Kidney glomerular epithelial cell (primary cell): ENCODE results near the gene PRKG1.

Experiments used
- DNase-seq: peaks from one replicate; lab custom pipeline; 2025; lab: John Stamatoyannopoulos, UW

Gene PRKG1

GRCh38 chr10:51599647-51600046, 525.4 kb downstream of the PRKG1 start:
- no peak for DNase-seq

GRCh38 chr10:51602326-51602725, 528.0 kb downstream of the PRKG1 start:
- DNase-seq, result no peak

- DNase-seq, result no peak
Observed at GRCh38 chr10:51604579-51604978, 530.3 kb downstream of the PRKG1 start.

GRCh38 chr10:51606825-51607462, 532.7 kb downstream of the PRKG1 start:
- DNase-seq, result peak; percentile 35

GRCh38 chr10:51607463-51607835, 533.2 kb downstream of the PRKG1 start:
- no peak for DNase-seq

GRCh38 chr10:51608211-51608610, 533.9 kb downstream of the PRKG1 start:
- DNase-seq, result no peak

GRCh38 chr10:51615764-51616298, 541.5 kb downstream of the PRKG1 start:
- DNase-seq, result no peak

- DNase-seq, result no peak
Observed at GRCh38 chr10:51617576-51618235, 543.4 kb downstream of the PRKG1 start.

GRCh38 chr10:51619365-51619764, 545.1 kb downstream of the PRKG1 start:
- no peak for DNase-seq

- DNase-seq, result no peak
Observed at GRCh38 chr10:51620131-51620530, 545.8 kb downstream of the PRKG1 start.

- DNase-seq, result no peak
Observed at GRCh38 chr10:51624013-51624412, 549.7 kb downstream of the PRKG1 start.

GRCh38 chr10:51629934-51630639, 555.8 kb downstream of the PRKG1 start:
- no peak for DNase-seq

- no peak for DNase-seq
Observed at GRCh38 chr10:51630640-51631005, 556.3 kb downstream of the PRKG1 start.

- no peak for DNase-seq
Observed at GRCh38 chr10:51635436-51635835, 561.1 kb downstream of the PRKG1 start.

GRCh38 chr10:51638211-51638610, 563.9 kb downstream of the PRKG1 start:
- DNase-seq, result no peak

GRCh38 chr10:51638737-51639136, 564.5 kb downstream of the PRKG1 start:
- DNase-seq, result no peak

GRCh38 chr10:51640120-51640819, 566.0 kb downstream of the PRKG1 start:
- no peak for DNase-seq

GRCh38 chr10:51642581-51642980, 568.3 kb downstream of the PRKG1 start:
- DNase-seq, result no peak

- no peak for DNase-seq
Observed at GRCh38 chr10:51643734-51644133, 569.4 kb downstream of the PRKG1 start.

- no peak for DNase-seq
Observed at GRCh38 chr10:51649064-51649463, 574.8 kb downstream of the PRKG1 start.

GRCh38 chr10:51651063-51651462, 576.8 kb downstream of the PRKG1 start:
- no peak for DNase-seq

- DNase-seq, result no peak
Observed at GRCh38 chr10:51653025-51653424, 578.7 kb downstream of the PRKG1 start.

GRCh38 chr10:51654918-51655317, 580.6 kb downstream of the PRKG1 start:
- no peak for DNase-seq
